H1 (cell line): ENCODE results near the gene CROCC2. TPM values are rescaled to one million over a fixed set of nuclear protein-coding genes. Genes with fewer than 3 reads are reported as not detected.

Source experiments
- CTCF ChIA-PET: fragments of 300-600 bp; sonication (Branson Sonifier 250); formaldehyde crosslinking; loops from one replicate; lab custom pipeline; 2021; ENCODE audit not compliant: partially characterized antibody; lab: Charles Lee
- POLR2A ChIA-PET: fragments of 300-600 bp; sonication (Branson Sonifier 250); formaldehyde crosslinking; loops from one replicate; lab custom pipeline; 2021; ENCODE audit warnings: inconsistent platforms; ENCODE audit not compliant: partially characterized antibody; lab: Charles Lee
- DNase-seq, 2 experiments: peaks; one replicate each; pipeline versions ENCODE4 v3.0.0 to v3.0.0-alpha.2; 2010 to 2022; ENCODE audit warnings: low spot score in 2 of 2, low read depth in 1 of 2, mixed read lengths in 1 of 2
- FAIRE-seq: peaks from 2 replicates; lab custom pipeline; 2011; peaks lifted over from hg19 to GRCh38; lab: Jason Lieb, UNC
- H2AFZ ChIP-seq: 2 replicates; pipeline ENCODE4 v1.8.1; 2012; ENCODE audit warnings: low read length, inconsistent platforms
- H2AK5ac ChIP-seq: 2 replicates; pipeline ENCODE4 v1.6.1; 2013; ENCODE audit warnings: low read depth, low read length
- H2BK120ac ChIP-seq: replicated peaks from 2 replicates; pipeline ENCODE3; 2013; ENCODE audit warnings: low read depth, low read length, inconsistent platforms
- H2BK12ac ChIP-seq: 2 replicates; pipeline ENCODE4 v1.6.1; 2013; ENCODE audit warnings: low read depth, low read length
- H2BK15ac ChIP-seq: 2 replicates; pipeline ENCODE4 v1.6.1; 2013; ENCODE audit warnings: low read length
- H2BK20ac ChIP-seq: 2 replicates; pipeline ENCODE4 v1.6.1; 2013; ENCODE audit warnings: low read length
- H2BK5ac ChIP-seq: 2 replicates; pipeline ENCODE4 v1.6.1; 2013; ENCODE audit warnings: low read depth, low read length
- H3K14ac ChIP-seq: 2 replicates; pipeline ENCODE4 v1.6.1; 2013; ENCODE audit warnings: inconsistent platforms; ENCODE audit not compliant: insufficient read length
- H3K18ac ChIP-seq: 2 replicates; pipeline ENCODE4 v1.6.1; 2013; ENCODE audit warnings: low read length; ENCODE audit errors: extremely low read depth
- H3K23ac ChIP-seq: 2 replicates; pipeline ENCODE4 v1.6.1; 2013; ENCODE audit warnings: inconsistent platforms; ENCODE audit not compliant: insufficient read length
- H3K23me2 ChIP-seq: 2 replicates; pipeline ENCODE4 v1.6.1; 2013; ENCODE audit warnings: low read depth, low read length
- H3K27ac ChIP-seq: 2 replicates; pipeline ENCODE4 v1.6.1; 2011; ENCODE audit warnings: low read depth, low read length, inconsistent platforms
- H3K27me3 ChIP-seq, 4 experiments: replicated peaks in 1 of 4; 1 replicate in 1 of 4; 2 replicates in 3 of 4; pipeline versions ENCODE4 v1.6.1 to v1.8.1; 2011 to 2013; ENCODE audit warnings: low read length in 3 of 4, mild to moderate bottlenecking in 3 of 4, inconsistent platforms in 2 of 4, mixed read lengths in 2 of 4, moderate library complexity in 1 of 4; ENCODE audit not compliant: control insufficient read depth in 3 of 4, insufficient read depth in 3 of 4; ENCODE audit errors: extremely low read depth in 1 of 4
- H3K36me3 ChIP-seq, 4 experiments: 2 replicates each; pipeline versions ENCODE4 v1.6.1 to v1.8.1; 2011 to 2013; ENCODE audit warnings: mild to moderate bottlenecking in 4 of 4, low read length in 3 of 4, moderate library complexity in 2 of 4, control low read depth in 1 of 4, inconsistent platforms in 1 of 4; ENCODE audit not compliant: insufficient read depth in 4 of 4, control insufficient read depth in 2 of 4
- H3K4ac ChIP-seq: replicated peaks from 2 replicates; pipeline ENCODE3; 2013; ENCODE audit warnings: low read length, low read depth, mixed read lengths, inconsistent platforms; ENCODE audit not compliant: insufficient read length
- H3K4me1 ChIP-seq, 4 experiments: replicated peaks in 1 of 4; 1 replicate in 1 of 4; 2 replicates in 3 of 4; pipeline versions ENCODE4 v1.6.1 to v1.8.1; 2011 to 2013; ENCODE audit warnings: low read length in 3 of 4, inconsistent platforms in 2 of 4, mixed read lengths in 1 of 4; ENCODE audit not compliant: insufficient read depth in 4 of 4, control insufficient read depth in 3 of 4
- H3K4me2 ChIP-seq, 2 experiments: 2 replicates each; pipeline versions ENCODE4 v1.6.1 to v1.8.1; 2011 to 2013; ENCODE audit warnings: low read depth in 2 of 2, low read length in 2 of 2, control low read depth in 1 of 2, inconsistent platforms in 1 of 2, mild to moderate bottlenecking in 1 of 2; ENCODE audit not compliant: insufficient read depth in 1 of 2
- H3K4me3 ChIP-seq, 4 experiments: fragments of 200-600, 300-600 bp in 1 of 4; sonication (generic), shearing (Covaris generic), sonication (Bioruptor Twin) in 1 of 4; 2 replicates each; pipeline versions ENCODE4 v1.5.1 to v1.8.1; 2011 to 2016; ENCODE audit warnings: low read length in 4 of 4, low read depth in 3 of 4, control low read depth in 2 of 4, inconsistent platforms in 2 of 4, mild to moderate bottlenecking in 2 of 4, mixed read lengths in 1 of 4, moderate library complexity in 1 of 4; ENCODE audit not compliant: insufficient read depth in 2 of 4; ENCODE audit errors: extremely low read depth in 1 of 4
- H3K56ac ChIP-seq: replicated peaks from 2 replicates; pipeline ENCODE3; 2013; ENCODE audit warnings: low read depth, mild to moderate bottlenecking, mixed read lengths, low read length, inconsistent platforms; ENCODE audit not compliant: insufficient read length
- H3K79me1 ChIP-seq: 2 replicates; pipeline ENCODE4 v1.6.1; 2013; ENCODE audit warnings: low read depth, low read length, control low read depth
- H3K79me2 ChIP-seq, 2 experiments: 2 replicates each; pipeline versions ENCODE4 v1.6.1 to v1.8.1; 2012 to 2013; ENCODE audit warnings: low read length in 2 of 2, mild to moderate bottlenecking in 2 of 2, inconsistent platforms in 1 of 2; ENCODE audit not compliant: insufficient read depth in 2 of 2, control insufficient read depth in 1 of 2
- H3K9ac ChIP-seq, 4 experiments: replicated peaks in 1 of 4; 1 replicate in 1 of 4; 2 replicates in 3 of 4; pipeline versions ENCODE4 v1.6.1 to v1.8.1; 2011 to 2013; ENCODE audit warnings: low read depth in 3 of 4, low read length in 3 of 4, control low read depth in 2 of 4, mild to moderate bottlenecking in 2 of 4, moderate library complexity in 2 of 4, inconsistent platforms in 1 of 4; ENCODE audit errors: extremely low read depth in 1 of 4
- H3K9me3 ChIP-seq, 2 experiments: 2 replicates each; pipeline versions ENCODE4 v1.6.1 to v1.8.1; 2012 to 2013; ENCODE audit warnings: mild to moderate bottlenecking in 2 of 2, moderate library complexity in 2 of 2, control low read depth in 1 of 2, inconsistent platforms in 1 of 2, low read depth in 1 of 2, low read length in 1 of 2, mixed read lengths in 1 of 2; ENCODE audit not compliant: insufficient read depth in 2 of 2
- H4K20me1 ChIP-seq, 2 experiments: replicated peaks in 1 of 2; 2 replicates each; pipeline versions ENCODE3 to v1.8.1; 2011 to 2013; ENCODE audit warnings: inconsistent platforms in 2 of 2, low read length in 2 of 2, mild to moderate bottlenecking in 1 of 2; ENCODE audit not compliant: insufficient read depth in 2 of 2, control insufficient read depth in 1 of 2
- H4K5ac ChIP-seq: 2 replicates; pipeline ENCODE4 v1.6.1; 2013; ENCODE audit warnings: low read length, low read depth, mixed read lengths, inconsistent platforms; ENCODE audit not compliant: insufficient read length
- H4K8ac ChIP-seq: 2 replicates; pipeline ENCODE4 v1.8.0; 2013; ENCODE audit warnings: mild to moderate bottlenecking, moderate library complexity, low read length, inconsistent platforms; ENCODE audit not compliant: insufficient read depth; ENCODE audit errors: extremely low read depth
- H4K91ac ChIP-seq: replicated peaks from 2 replicates; pipeline ENCODE3; 2013; ENCODE audit warnings: low read length, mixed read lengths, inconsistent platforms; ENCODE audit not compliant: insufficient read length
- SIN3A ChIP-seq, 2 experiments: IDR thresholded peaks in 1 of 2; conservative IDR thresholded peaks in 1 of 2; 2 replicates each; pipeline ENCODE4 v1.6.1; 2011 to 2012; ENCODE audit warnings: low read length in 2 of 2, improper control_type of control experiment in 1 of 2, low read depth in 1 of 2, mild to moderate bottlenecking in 1 of 2
- WGBS, 2 experiments: shearing (Covaris generic) in 1 of 2; methylation state at CpG; one replicate each; pipeline versions ENCODE4 v1.1.6 to v1.1.7; 2013 to 2015; ENCODE audit warnings: low lambda C conversion rate in 2 of 2, mixed read lengths in 2 of 2, inconsistent platforms in 1 of 2, low coverage in 1 of 2, missing lambda C conversion rate in 1 of 2; ENCODE audit not compliant: insufficient replicate concordance in 2 of 2, insufficient coverage in 1 of 2, insufficient read length in 1 of 2; ENCODE audit errors: extremely low coverage in 1 of 2, missing lambda C conversion rate in 1 of 2; 5-methylcytosine and 5-hydroxymethylcytosine counted together
- polyA plus RNA-seq, 7 experiments: library from polyadenylated mRNA; depleted of rRNA in 3 of 7; stranded (reverse) in 5 of 7; unstranded in 2 of 7; fragments of >200 nt in 5 of 7; fragments of 200-250 nt in 2 of 7; gene quantifications; 1 replicate in 5 of 7; 2 replicates in 1 of 7; 4 replicates in 1 of 7; pipeline versions ENCODE4 v1.2.1 to v1.2.3, GENCODE V29; 2011 to 2013; ENCODE audit warnings: missing spikeins in 2 of 7, mixed read lengths in 2 of 7
- total RNA-seq: library from RNA; stranded (reverse); fragmentation: NEBNext Ultra II Directional; extraction: Animal tissue kit (Norgen Biotek cat#: 25700); gene quantifications from 2 replicates; pipeline ENCODE4 v1.2.1, GENCODE V29; 2021

The CROCC2 gene
- total and polyA plus RNA-seq, 2 of the 8 experiments (the other 6 are each of a cell fraction or from before 2014, with no cell fraction given): not detected

GRCh38 chr2:240899468-240899865 is 6.7 kb upstream of the CROCC2 start:
- Histone ChIP-seq H3K4me3 (no peak overlapping the region), H3K9me3 (peaks cover 0 to 3% of the 10 kb centered on the region in 2 experiments; a peak in 1 of 4 replicates), H3K79me2 (no peaks in the 10 kb centered on the region), H3K14ac (no peak overlapping the region), H3K36me3 (no peaks in the 10 kb centered on the region), H3K23ac (no peak overlapping the region), H4K8ac (no peak overlapping the region), H3K4me2 (no peak overlapping the region), H3K4ac (no peak overlapping the region), H2BK15ac (no peak overlapping the region), H3K27ac (no peak overlapping the region), H2BK12ac (no peak overlapping the region), H3K18ac (no peak overlapping the region), H3K79me1 (no peaks in the 10 kb centered on the region), H2BK5ac (no peak overlapping the region), H3K27me3 (no peaks in the 10 kb centered on the region), H4K5ac (no peak overlapping the region), H2BK120ac (no peak overlapping the region), H3K56ac (no peak overlapping the region), H3K4me1 (no peaks in the 10 kb centered on the region), H2AFZ (no peak overlapping the region), H2BK20ac (no peak overlapping the region), H3K9ac (no peak overlapping the region), H4K91ac (no peak overlapping the region), H2AK5ac (no peak overlapping the region), H3K23me2 (no peaks in the 10 kb centered on the region), H4K20me1 (peaks cover 0 to 2% of the 10 kb centered on the region in 2 experiments)
- ChIA-PET POLR2A (interaction anchor here (1.2 kb wide), 1 partner anchor 9 kb away, joined by 3 read pairs; no protein-coding TSS in a partner anchor), CTCF (interaction anchor here (0.6 to 4.1 kb wide), 6 partner anchors 11 to 292 kb away, joined by 3 to 20 read pairs (median 7); no protein-coding TSS in a partner anchor)
- TF ChIP-seq SIN3A (conservative IDR thresholded peaks at IDR 0.05 in 1 of 2, IDR thresholded peaks at IDR 0.05 in 1 of 2; ENCODE audit: low read depth in 1 of 2, low read length in 2 of 2): no peak
- WGBS, 2 experiments: 93% methylated on average over 18 of the region's 19 CpGs; no CpG with 5 or more reads in 1 of the 2 experiments
- DNase-seq: no peak
- no peak for FAIRE-seq
